Measurements from ENCODE around the gene TBX19. TPM values are rescaled to one million over a fixed set of nuclear protein-coding genes. Genes with fewer than 3 reads are reported as not detected.

TBX19 gene
- 1 to 10 TPM; 1.2 to 2.9 (median 2.5) TPM for total RNA-seq

DNA sequence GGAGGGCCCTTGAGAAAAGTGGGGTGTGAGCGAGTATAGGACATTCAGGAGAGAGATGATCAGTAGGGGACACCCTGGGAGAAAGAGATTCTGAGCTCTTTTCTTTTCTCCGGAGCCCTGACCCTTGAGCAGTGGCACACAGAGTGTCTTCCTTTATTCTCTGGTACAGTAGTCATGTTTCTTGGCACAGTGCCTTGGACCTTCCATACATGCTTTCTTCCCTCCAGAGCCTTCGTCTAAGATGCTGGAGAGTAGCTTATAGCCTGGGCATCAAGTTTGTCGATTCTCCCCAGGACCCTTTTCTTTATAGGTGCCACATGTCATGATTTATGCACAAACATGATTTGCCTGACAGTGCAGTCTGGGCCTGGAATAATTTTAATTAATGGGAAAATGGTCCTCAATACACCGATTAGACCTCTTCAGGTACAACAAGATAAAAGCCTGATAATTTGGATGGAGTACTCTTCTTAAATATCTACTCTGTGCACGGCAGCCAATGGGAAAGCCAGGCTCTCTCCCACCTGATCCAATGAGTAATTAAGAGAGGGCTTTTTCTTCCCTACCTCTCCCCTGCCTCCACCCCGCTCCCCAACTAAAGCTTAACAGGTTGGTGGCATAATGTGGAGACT is at the start of gene TBX19:
Gene TBX19 (plus strand): TSS at position 582 of the 632 bp plus-strand sequence. CDS start 214 bp downstream, outside the sequence.
- no peak within 1 kb of the TSS for H3K27ac ChIP-seq
- DNase-seq = no peak
- in situ Hi-C loops (cut with MboI; ENCODE audit: low pct_ligation_motif_present in 1 of 4, low pct_unique_long_range_greater_than_20kb in 1 of 4, low sequenced_read_pairs in 3 of 4) (no loop called here), intact Hi-C loops (cut with DNase I; ENCODE audit: low total_unique reads) (no loop called here)
- H3K9me3 ChIP-seq = peaks cover 7 to 12% of the 10 kb centered on the region in 2 donors
- H3K4me1 ChIP-seq = peaks cover 0 to 8% (median 0%) of the 10 kb centered on the region in 4 donors
- TF ChIP-seq POLR2A (IDR thresholded peaks at IDR 0.05) (no peak), POLR2AphosphoS5 (IDR thresholded peaks at IDR 0.05) (no peak), EP300 (IDR thresholded peaks at IDR 0.05; ENCODE audit: low read depth) (no peak)
- TF ChIP-seq, protein P1, sequence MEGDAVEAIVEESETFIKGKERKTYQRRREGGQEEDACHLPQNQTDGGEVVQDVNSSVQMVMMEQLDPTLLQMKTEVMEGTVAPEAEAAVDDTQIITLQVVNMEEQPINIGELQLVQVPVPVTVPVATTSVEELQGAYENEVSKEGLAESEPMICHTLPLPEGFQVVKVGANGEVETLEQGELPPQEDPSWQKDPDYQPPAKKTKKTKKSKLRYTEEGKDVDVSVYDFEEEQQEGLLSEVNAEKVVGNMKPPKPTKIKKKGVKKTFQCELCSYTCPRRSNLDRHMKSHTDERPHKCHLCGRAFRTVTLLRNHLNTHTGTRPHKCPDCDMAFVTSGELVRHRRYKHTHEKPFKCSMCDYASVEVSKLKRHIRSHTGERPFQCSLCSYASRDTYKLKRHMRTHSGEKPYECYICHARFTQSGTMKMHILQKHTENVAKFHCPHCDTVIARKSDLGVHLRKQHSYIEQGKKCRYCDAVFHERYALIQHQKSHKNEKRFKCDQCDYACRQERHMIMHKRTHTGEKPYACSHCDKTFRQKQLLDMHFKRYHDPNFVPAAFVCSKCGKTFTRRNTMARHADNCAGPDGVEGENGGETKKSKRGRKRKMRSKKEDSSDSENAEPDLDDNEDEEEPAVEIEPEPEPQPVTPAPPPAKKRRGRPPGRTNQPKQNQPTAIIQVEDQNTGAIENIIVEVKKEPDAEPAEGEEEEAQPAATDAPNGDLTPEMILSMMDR (IDR thresholded peaks at IDR 0.05) = no peak
- WGBS, 2 donors (ENCODE audit: low coverage in 1 of 2) = 81 to 88% methylated on average over 3 to 7 of the region's 7 CpGs
- H3K4me3 ChIP-seq = no peak within 1 kb of the TSS
- no peaks in the 10 kb centered on the region for H3K36me3 ChIP-seq
- H3K27me3 ChIP-seq = no peaks in the 10 kb centered on the region

DNA sequence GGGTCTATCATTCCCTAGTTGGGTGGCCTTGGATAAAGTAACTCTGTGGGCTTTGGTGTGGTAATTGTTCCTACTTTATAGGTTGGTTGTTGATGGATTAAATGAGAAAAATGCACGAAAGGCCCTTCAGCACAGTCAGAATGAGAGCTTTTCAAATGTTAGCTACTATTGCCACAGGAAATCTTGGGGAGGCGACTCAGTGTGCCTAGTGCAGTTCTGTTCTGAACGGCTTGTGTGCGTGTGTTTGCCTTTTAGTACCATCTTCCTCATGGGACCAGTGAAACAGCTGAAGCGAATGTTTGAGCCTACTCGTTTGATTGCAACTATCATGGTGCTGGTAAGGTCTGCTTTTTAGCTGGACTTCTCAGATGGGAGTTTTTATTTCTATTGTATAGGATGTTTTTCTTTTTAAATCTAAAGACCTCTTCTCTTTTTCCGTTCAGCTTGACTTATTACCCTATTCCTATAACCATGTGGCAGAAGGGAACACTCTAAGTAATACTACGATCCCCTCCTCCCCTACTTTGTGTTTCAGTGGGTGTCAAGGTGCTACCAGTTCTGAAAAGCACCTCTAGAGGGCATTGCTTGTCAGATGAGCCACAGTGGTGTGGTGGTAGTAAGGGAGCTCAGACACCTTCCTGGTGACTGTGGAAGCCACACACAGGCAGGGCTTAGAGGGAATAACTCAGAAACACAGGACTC is 45.7 kb upstream of the TBX19 start:
- Histone ChIP-seq H3K4me1 (peaks cover 0 to 20% (median 14%) of the 10 kb centered on the region in 4 donors), H3K36me3 (peaks cover 0 to 51% (median 18%) of the 10 kb centered on the region in 4 donors), H3K27ac (peak overlapping the region in 3 of 4 donors; percentile 8 to 33 (median 9)), H3K4me3 (no peak overlapping the region), H3K9me3 (no peaks in the 10 kb centered on the region), H3K27me3 (no peaks in the 10 kb centered on the region)
- WGBS, 2 donors (ENCODE audit: low coverage in 1 of 2) = 81 to 85% methylated on average over 8 of the region's 8 CpGs
- in situ Hi-C loops (cut with MboI; ENCODE audit: low pct_ligation_motif_present in 1 of 4, low pct_unique_long_range_greater_than_20kb in 1 of 4, low sequenced_read_pairs in 3 of 4) (no loop called here), intact Hi-C loops (cut with DNase I; ENCODE audit: low total_unique reads) (no loop called here)
- TF ChIP-seq, protein P1 (IDR thresholded peaks at IDR 0.05) = peak; percentile 33 to 49 (median 47)
- TF ChIP-seq EP300 (IDR thresholded peaks at IDR 0.05; ENCODE audit: low read depth) (no peak), POLR2AphosphoS5 (IDR thresholded peaks at IDR 0.05) (no peak)
- DNase-seq = no peak

DNA sequence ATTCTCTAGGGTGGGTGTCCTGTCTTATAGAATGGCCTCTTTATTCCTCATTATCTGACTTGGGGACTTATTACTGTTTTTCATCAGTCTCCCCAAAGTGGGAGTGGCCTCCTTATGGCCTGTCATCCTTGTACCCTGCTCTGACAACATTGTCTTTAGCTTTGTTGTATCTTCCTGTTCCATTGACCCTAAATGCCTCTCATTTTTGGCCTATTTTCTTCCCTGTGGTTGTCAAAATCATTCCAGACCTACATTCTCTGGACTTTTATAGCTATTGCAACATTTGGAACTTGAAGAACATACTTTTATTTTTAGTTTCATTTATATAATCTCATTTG is 45.2 kb upstream of the TBX19 start:
- no peaks in the 10 kb centered on the region for H3K9me3 ChIP-seq
- peaks cover 0 to 54% (median 18%) of the 10 kb centered on the region in 4 donors for H3K36me3 ChIP-seq

DNA sequence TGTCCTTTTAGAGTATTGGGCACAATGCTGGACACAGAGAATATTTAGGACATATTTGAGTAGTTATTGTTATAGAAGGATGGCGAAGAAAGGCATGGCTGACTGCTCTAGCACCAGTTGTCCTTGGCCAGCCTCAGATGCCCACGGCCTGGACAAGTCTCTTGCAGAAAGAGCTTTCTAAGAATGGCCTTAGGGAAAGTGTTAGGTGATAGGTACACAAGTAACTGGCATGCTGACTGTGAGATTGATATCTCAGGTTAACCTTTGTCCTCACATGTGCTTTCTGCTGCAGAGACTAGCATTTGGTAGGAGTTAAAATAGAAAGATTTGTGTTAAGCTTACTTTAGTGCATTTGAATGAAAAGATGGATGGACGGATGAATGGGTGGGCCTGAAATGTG is 44.7 kb upstream of the TBX19 start:
- Histone ChIP-seq H3K27ac (peak overlapping the region in 3 of 4 donors; percentile 8 to 33 (median 9)), H3K27me3 (no peaks in the 10 kb centered on the region), H3K9me3 (no peaks in the 10 kb centered on the region), H3K4me3 (no peak overlapping the region), H3K4me1 (peaks cover 0 to 13% (median 7%) of the 10 kb centered on the region in 4 donors), H3K36me3 (peaks cover 0 to 54% (median 18%) of the 10 kb centered on the region in 4 donors)
- intact Hi-C loops (cut with DNase I; ENCODE audit: low total_unique reads) = no loop called here
- WGBS, 2 donors (ENCODE audit: low coverage in 1 of 2) = 78 to 85% methylated on average over 3 of the region's 3 CpGs
- TF ChIP-seq POLR2AphosphoS5 (IDR thresholded peaks at IDR 0.05) (no peak), EP300 (IDR thresholded peaks at IDR 0.05; ENCODE audit: low read depth) (no peak), POLR2A (IDR thresholded peaks at IDR 0.05) (no peak)
- TF ChIP-seq, protein P1 (IDR thresholded peaks at IDR 0.05) = no peak
- in situ Hi-C loops (cut with MboI; ENCODE audit: low pct_ligation_motif_present in 1 of 4, low pct_unique_long_range_greater_than_20kb in 1 of 4, low sequenced_read_pairs in 3 of 4) = no loop called here
- no peak for DNase-seq

More for the DNA sequence above, 45.2 kb upstream of the TBX19 start:
- in situ Hi-C loops (cut with MboI; ENCODE audit: low pct_ligation_motif_present in 1 of 4, low pct_unique_long_range_greater_than_20kb in 1 of 4, low sequenced_read_pairs in 3 of 4) (no loop called here), intact Hi-C loops (cut with DNase I; ENCODE audit: low total_unique reads) (no loop called here)
- H3K27ac ChIP-seq = peak overlapping the region in 3 of 4 donors; percentile 8 to 33 (median 9)
- DNase-seq = no peak
- no peak overlapping the region for H3K4me3 ChIP-seq
- H3K27me3 ChIP-seq = no peaks in the 10 kb centered on the region
- TF ChIP-seq POLR2A (IDR thresholded peaks at IDR 0.05) (no peak), EP300 (IDR thresholded peaks at IDR 0.05; ENCODE audit: low read depth) (no peak), POLR2AphosphoS5 (IDR thresholded peaks at IDR 0.05) (no peak)
- TF ChIP-seq, protein P1 (IDR thresholded peaks at IDR 0.05) = no peak
- peaks cover 0 to 15% (median 9%) of the 10 kb centered on the region in 4 donors for H3K4me1 ChIP-seq

Data from transverse colon (tissue), 4 donors.